C4-2B (cell line): ENCODE results near the gene CPLX1.
"Not testable (repeated sequence)": the region's sequence is repeated elsewhere in the genome, so short reads cannot be mapped to it uniquely, and the experiment has no call there.

Source experiments
- ZFX ChIP-seq: fragments of 450-650 bp; IDR thresholded peaks from 2 replicates; pipeline ENCODE4 v1.6.1; 2017
- TF ChIP-seq, protein P1 (sequence below): fragments of 450-650 bp; conservative IDR thresholded peaks from 2 replicates; pipeline ENCODE4 v1.5.1; 2017; ENCODE audit warnings: mild to moderate bottlenecking

DNA sequence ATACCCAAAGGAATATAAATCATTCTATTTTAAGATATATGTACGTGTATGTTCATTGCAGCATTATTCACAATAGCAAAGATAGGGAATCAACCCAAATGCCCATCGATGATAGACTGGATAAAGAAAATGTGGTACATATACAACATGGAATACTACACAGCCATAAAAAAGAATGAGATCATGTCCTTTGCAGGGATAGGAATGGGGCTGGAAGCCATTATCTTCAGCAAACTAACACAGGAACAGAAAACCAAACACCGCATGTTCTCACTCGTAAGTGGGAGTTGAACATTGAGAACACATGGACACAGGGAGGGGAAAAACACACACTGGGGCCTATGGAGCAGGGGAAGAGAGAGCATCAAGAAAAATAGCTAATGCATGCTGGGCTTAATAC, 18.9 kb downstream of the CPLX1 start:
- TF ChIP-seq, protein P1, sequence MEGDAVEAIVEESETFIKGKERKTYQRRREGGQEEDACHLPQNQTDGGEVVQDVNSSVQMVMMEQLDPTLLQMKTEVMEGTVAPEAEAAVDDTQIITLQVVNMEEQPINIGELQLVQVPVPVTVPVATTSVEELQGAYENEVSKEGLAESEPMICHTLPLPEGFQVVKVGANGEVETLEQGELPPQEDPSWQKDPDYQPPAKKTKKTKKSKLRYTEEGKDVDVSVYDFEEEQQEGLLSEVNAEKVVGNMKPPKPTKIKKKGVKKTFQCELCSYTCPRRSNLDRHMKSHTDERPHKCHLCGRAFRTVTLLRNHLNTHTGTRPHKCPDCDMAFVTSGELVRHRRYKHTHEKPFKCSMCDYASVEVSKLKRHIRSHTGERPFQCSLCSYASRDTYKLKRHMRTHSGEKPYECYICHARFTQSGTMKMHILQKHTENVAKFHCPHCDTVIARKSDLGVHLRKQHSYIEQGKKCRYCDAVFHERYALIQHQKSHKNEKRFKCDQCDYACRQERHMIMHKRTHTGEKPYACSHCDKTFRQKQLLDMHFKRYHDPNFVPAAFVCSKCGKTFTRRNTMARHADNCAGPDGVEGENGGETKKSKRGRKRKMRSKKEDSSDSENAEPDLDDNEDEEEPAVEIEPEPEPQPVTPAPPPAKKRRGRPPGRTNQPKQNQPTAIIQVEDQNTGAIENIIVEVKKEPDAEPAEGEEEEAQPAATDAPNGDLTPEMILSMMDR, result not testable (repeated sequence)
- not testable (repeated sequence) for TF ChIP-seq ZFX
